ENCODE data around the gene TMC5.

DNA sequence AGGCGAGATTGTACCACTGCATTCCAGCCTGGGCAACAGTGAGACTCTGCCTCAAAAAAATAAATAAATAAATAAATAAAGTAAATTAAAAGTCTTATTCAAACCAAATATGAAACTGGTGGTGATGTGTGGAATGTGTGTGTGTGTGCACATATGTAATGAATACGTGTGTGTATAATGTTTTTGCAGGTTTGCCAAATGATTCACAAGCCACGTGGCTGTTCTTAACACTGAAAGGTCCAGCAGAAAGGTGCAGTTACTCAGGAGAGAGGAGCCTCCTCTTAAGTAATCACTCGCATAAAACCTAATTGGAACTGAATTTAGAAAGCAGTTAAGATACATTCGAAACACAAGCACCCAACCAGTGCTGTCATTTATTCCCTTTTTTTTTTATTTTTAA, 81.3 kb downstream of the TMC5 start:
- TF ChIP-seq, protein P1, sequence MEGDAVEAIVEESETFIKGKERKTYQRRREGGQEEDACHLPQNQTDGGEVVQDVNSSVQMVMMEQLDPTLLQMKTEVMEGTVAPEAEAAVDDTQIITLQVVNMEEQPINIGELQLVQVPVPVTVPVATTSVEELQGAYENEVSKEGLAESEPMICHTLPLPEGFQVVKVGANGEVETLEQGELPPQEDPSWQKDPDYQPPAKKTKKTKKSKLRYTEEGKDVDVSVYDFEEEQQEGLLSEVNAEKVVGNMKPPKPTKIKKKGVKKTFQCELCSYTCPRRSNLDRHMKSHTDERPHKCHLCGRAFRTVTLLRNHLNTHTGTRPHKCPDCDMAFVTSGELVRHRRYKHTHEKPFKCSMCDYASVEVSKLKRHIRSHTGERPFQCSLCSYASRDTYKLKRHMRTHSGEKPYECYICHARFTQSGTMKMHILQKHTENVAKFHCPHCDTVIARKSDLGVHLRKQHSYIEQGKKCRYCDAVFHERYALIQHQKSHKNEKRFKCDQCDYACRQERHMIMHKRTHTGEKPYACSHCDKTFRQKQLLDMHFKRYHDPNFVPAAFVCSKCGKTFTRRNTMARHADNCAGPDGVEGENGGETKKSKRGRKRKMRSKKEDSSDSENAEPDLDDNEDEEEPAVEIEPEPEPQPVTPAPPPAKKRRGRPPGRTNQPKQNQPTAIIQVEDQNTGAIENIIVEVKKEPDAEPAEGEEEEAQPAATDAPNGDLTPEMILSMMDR (IDR thresholded peaks at IDR 0.05): no peak
- TF ChIP-seq EP300 (IDR thresholded peaks at IDR 0.05) (no peak), POLR2A (IDR thresholded peaks at IDR 0.05) (no peak)

Measured in tibial nerve (tissue), 4 donors.